Left lung (tissue), 10 donors: ENCODE data around the gene MYOZ1. TPM values are rescaled to one million over a fixed set of nuclear protein-coding genes. Genes with fewer than 3 reads are reported as not detected.

ENCODE experiments used
- ATAC-seq: fragments of 200-7000 bp; cut with Tn5 transposase; one replicate; pipeline ENCODE4 v1.9.1; 2020; ENCODE audit warnings: moderate library complexity
- DNase-seq, 4 donors: peaks; one replicate each; pipeline ENCODE4 v3.0.0-alpha.2; 2013 to 2020
- H3K27ac ChIP-seq, 2 donors: fragments of 200-600 bp; sonication (generic) in 1 of 2; one replicate each; pipeline versions ENCODE4 v1.5.0 to v1.8.0; 2020 to 2021
- H3K27me3 ChIP-seq, 2 donors: fragments of 200-600 bp; sonication (generic) in 1 of 2; one replicate each; pipeline versions ENCODE4 v1.5.0 to v1.8.0; 2020 to 2021
- H3K36me3 ChIP-seq, 2 donors: fragments of 200-600 bp; sonication (generic) in 1 of 2; one replicate each; pipeline versions ENCODE4 v1.5.0 to v1.8.0; 2020 to 2021
- H3K4me1 ChIP-seq, 2 donors: fragments of 200-600 bp; one replicate each; pipeline ENCODE4 v1.8.0; 2021
- H3K4me3 ChIP-seq, 2 donors: fragments of 200-600 bp; sonication (generic) in 1 of 2; one replicate each; pipeline versions ENCODE4 v1.5.0 to v1.8.0; 2020 to 2021; ENCODE audit warnings: mild to moderate bottlenecking in 1 of 2
- H3K9me3 ChIP-seq, 2 donors: fragments of 200-600 bp; sonication (generic) in 1 of 2; one replicate each; pipeline versions ENCODE4 v1.5.0 to v1.8.0; 2020 to 2021
- intact Hi-C, 2 donors: fragments of 100-400 bp; cut with DNase I; formaldehyde crosslinking; loops; one replicate each; pipeline versions ENCODE4 v1.11.2 to v1.14.2; 2022
- polyA plus RNA-seq, 6 donors: library from polyadenylated mRNA; unstranded; fragments of 120-200 nt; gene quantifications; one replicate each; pipeline ENCODE4 v1.2.1, GENCODE V29; 2013; ENCODE audit not compliant: insufficient read length in 6 of 6
- total RNA-seq, 2 donors: library from RNA; stranded (reverse); fragmentation: NEBNext Ultra II Directional; extraction: Animal tissue kit (Norgen Biotek cat#: 25700); gene quantifications; one replicate each; pipeline ENCODE4 v1.2.1, GENCODE V29; 2021
- TF ChIP-seq, protein P1 (sequence below), 2 donors: fragments of 200-600 bp; sonication (generic) in 1 of 2; IDR thresholded peaks; one replicate each; pipeline versions ENCODE4 v1.5.0 to v1.8.0; 2021; ENCODE audit warnings: antibody characterized with exemption in 2 of 2
- donor health status: DM: no; HTN: yes; CAD: no.
- donor health status: DM: no; HTN: no; CAD: no.

Gene MYOZ1
- total and polyA plus RNA-seq, 8 donors, result 0.99 to 3.1 (median 2.7) TPM

DNA sequence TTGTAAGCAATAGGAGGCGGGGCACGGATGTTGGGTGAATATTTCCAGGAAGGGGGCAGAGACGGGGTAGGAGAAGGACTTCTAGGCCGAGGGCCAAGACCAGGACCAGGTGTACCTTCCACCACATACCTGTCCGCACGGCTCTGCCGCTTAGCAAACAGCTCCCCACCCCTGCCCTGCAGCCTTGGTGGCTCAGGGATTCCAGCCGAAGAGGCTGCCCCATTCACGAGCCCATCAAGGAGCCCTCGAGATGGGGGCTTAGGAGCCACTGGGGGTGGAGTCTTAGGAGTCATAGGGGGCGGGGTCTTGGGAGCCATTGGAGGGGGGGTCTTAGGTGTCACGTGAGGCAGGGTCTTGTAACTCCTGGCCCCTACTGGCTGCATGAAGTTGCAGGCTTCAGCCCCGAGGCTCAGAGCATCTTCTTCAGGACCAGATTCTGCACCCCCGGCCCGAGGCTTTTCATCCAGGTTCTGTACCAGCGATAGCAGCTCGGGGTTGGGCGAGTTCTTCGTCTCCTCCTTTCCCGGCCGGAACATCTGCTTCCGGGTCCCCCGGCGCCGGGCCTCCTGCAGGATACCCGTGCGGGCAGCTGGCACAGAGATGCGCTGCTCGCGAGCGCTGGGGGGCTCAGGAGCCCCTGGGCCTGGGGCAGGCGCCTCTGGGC, 6.1 kb upstream of the MYOZ1 start:
- peak; percentile 56 to 87 (median 75) for DNase-seq
- intact Hi-C loops, result loop anchor here in 1 of 2 donors (10.0 kb wide), 1 partner anchor 113 kb away; no protein-coding TSS in a partner anchor

GRCh38 chr10:73646598-73647041, 5.3 kb upstream of the MYOZ1 start:
- H3K9me3 ChIP-seq, result no peaks in the 10 kb centered on the region
- H3K27me3 ChIP-seq, result peaks cover 0 to 9% of the 10 kb centered on the region in 2 donors
- TF ChIP-seq, protein P1, sequence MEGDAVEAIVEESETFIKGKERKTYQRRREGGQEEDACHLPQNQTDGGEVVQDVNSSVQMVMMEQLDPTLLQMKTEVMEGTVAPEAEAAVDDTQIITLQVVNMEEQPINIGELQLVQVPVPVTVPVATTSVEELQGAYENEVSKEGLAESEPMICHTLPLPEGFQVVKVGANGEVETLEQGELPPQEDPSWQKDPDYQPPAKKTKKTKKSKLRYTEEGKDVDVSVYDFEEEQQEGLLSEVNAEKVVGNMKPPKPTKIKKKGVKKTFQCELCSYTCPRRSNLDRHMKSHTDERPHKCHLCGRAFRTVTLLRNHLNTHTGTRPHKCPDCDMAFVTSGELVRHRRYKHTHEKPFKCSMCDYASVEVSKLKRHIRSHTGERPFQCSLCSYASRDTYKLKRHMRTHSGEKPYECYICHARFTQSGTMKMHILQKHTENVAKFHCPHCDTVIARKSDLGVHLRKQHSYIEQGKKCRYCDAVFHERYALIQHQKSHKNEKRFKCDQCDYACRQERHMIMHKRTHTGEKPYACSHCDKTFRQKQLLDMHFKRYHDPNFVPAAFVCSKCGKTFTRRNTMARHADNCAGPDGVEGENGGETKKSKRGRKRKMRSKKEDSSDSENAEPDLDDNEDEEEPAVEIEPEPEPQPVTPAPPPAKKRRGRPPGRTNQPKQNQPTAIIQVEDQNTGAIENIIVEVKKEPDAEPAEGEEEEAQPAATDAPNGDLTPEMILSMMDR (IDR thresholded peaks at IDR 0.05), result no peak
- no peak overlapping the region for H3K27ac ChIP-seq
- peaks cover 0 to 25% of the 10 kb centered on the region in 2 donors for H3K4me1 ChIP-seq
- no peak overlapping the region for H3K4me3 ChIP-seq
- intact Hi-C loops, result loop anchor here in 1 of 2 donors (10.0 kb wide), 1 partner anchor 112 kb away; no protein-coding TSS in a partner anchor
- DNase-seq, result no peak
- H3K36me3 ChIP-seq, result no peaks in the 10 kb centered on the region
- no peak for ATAC-seq

More for the DNA sequence above, 6.1 kb upstream of the MYOZ1 start:
- Histone ChIP-seq H3K4me1 (peaks cover 0 to 25% of the 10 kb centered on the region in 2 donors), H3K27ac (peak overlapping the region; percentile 26 to 28), H3K4me3 (peak overlapping the region; percentile 54 to 72), H3K27me3 (peaks cover 0 to 9% of the 10 kb centered on the region in 2 donors), H3K36me3 (no peaks in the 10 kb centered on the region), H3K9me3 (no peaks in the 10 kb centered on the region)
- TF ChIP-seq, protein P1 (IDR thresholded peaks at IDR 0.05), result no peak
- peak; percentile 66 for ATAC-seq

DNA sequence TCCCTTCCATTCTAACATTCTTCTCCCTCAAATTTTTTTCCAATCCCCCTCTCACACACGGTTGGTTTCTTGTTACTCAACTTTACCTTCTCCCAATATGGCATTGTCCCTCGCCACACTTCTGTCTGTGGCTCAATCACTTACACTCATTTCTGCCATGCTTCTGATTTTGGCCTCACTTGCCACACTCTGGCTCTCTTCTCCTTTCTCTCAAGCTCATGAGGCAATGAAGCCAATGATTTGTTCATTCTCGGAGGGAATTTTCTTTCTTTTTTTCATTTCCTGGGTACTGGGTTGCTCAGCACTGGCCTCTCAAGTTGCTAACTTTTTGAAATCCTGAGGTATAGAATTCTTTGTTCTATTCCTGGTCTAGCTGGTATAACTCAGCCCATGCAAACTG, 4.0 kb upstream of the MYOZ1 start:
- Histone ChIP-seq H3K27ac (no peak overlapping the region), H3K27me3 (peaks cover 0 to 9% of the 10 kb centered on the region in 2 donors), H3K4me3 (no peak overlapping the region), H3K36me3 (no peaks in the 10 kb centered on the region), H3K9me3 (no peaks in the 10 kb centered on the region), H3K4me1 (peaks cover 0 to 25% of the 10 kb centered on the region in 2 donors)
- intact Hi-C loops, result loop anchor here (2.0 to 10.0 kb wide), 2 partner anchors 110 to 116 kb away; no protein-coding TSS in a partner anchor
- DNase-seq (no peak), ATAC-seq (no peak)
- TF ChIP-seq, protein P1 (IDR thresholded peaks at IDR 0.05), result no peak

- no peak for ATAC-seq
- Histone ChIP-seq H3K4me3 (no peak overlapping the region), H3K9me3 (no peaks in the 10 kb centered on the region), H3K27ac (no peak overlapping the region), H3K36me3 (no peaks in the 10 kb centered on the region), H3K27me3 (peaks cover 0 to 9% of the 10 kb centered on the region in 2 donors), H3K4me1 (peaks cover 0 to 25% of the 10 kb centered on the region in 2 donors)
- TF ChIP-seq, protein P1 (IDR thresholded peaks at IDR 0.05), result no peak
- no peak for DNase-seq
- intact Hi-C loops, result loop anchor here (2.0 to 10.0 kb wide), 2 partner anchors 110 to 116 kb away; no protein-coding TSS in a partner anchor
Observed at GRCh38 chr10:73644767-73645166, 3.5 kb upstream of the MYOZ1 start.

GRCh38 chr10:73644015-73644743, 2.9 kb upstream of the MYOZ1 start:
- peak; percentile 75 for ATAC-seq
- H3K27me3 ChIP-seq, result peaks cover 0 to 9% of the 10 kb centered on the region in 2 donors
- no peak overlapping the region for H3K27ac ChIP-seq
- no peaks in the 10 kb centered on the region for H3K36me3 ChIP-seq
- H3K4me1 ChIP-seq, result peaks cover 0 to 25% of the 10 kb centered on the region in 2 donors
- no peak overlapping the region for H3K4me3 ChIP-seq
- no peaks in the 10 kb centered on the region for H3K9me3 ChIP-seq
- intact Hi-C loops, result loop anchor here (2.0 to 10.0 kb wide), 2 partner anchors 109 to 115 kb away; no protein-coding TSS in a partner anchor
- TF ChIP-seq, protein P1 (IDR thresholded peaks at IDR 0.05), result peak; percentile 74 to 83
- DNase-seq, result peak in 3 of 4 donors; percentile 43 to 77 (median 65)
